Left ventricle myocardium inferior (tissue), 1 donor: ENCODE data around the gene TMEM131L. TPM values are rescaled to one million over a fixed set of nuclear protein-coding genes. Genes with fewer than 3 reads are reported as not detected.

Source experiments
- DNase-seq: peaks from one replicate; pipeline ENCODE4 v3.0.0-alpha.2; 2020
- H3K27ac ChIP-seq: fragments of 200-600 bp; replicated peaks from 2 replicates; pipeline ENCODE4 v1.8.0; 2021
- H3K27me3 ChIP-seq: fragments of 200-600 bp; 2 replicates; pipeline ENCODE4 v1.8.0; 2021; ENCODE audit warnings: low read depth
- H3K36me3 ChIP-seq: fragments of 200-600 bp; 2 replicates; pipeline ENCODE4 v1.8.0; 2021
- H3K4me1 ChIP-seq: fragments of 200-600 bp; 2 replicates; pipeline ENCODE4 v1.8.0; 2021
- H3K4me3 ChIP-seq: fragments of 200-600 bp; 2 replicates; pipeline ENCODE4 v1.8.0; 2021; ENCODE audit warnings: mild to moderate bottlenecking, moderate library complexity
- H3K9me3 ChIP-seq: fragments of 200-600 bp; replicated peaks from 2 replicates; pipeline ENCODE4 v1.8.0; 2021
- intact Hi-C: fragments of 100-400 bp; cut with micrococcal nuclease; formaldehyde crosslinking; loops from one replicate; pipeline ENCODE4 v1.11.0; 2022
- total RNA-seq: library from RNA; stranded (reverse); fragmentation: NEBNext Ultra II Directional; extraction: Animal tissue kit (Norgen Biotek cat#: 25700); gene quantifications from one replicate; pipeline ENCODE4 v1.2.1, GENCODE V29; 2021
- TF ChIP-seq, protein P1 (sequence below): fragments of 200-600 bp; IDR thresholded peaks from 2 replicates; pipeline ENCODE4 v1.8.0; 2021; ENCODE audit warnings: antibody characterized with exemption, mild to moderate bottlenecking, borderline replicate concordance
- donor health status: DM: no; HTN: yes; CAD: no; lungs with severe emphysema.

The TMEM131L gene
- total RNA-seq, 1 donor from 2014 or later = 14.9 TPM

- no peaks in the 10 kb centered on the region for H3K27me3 ChIP-seq
- TF ChIP-seq, protein P1, sequence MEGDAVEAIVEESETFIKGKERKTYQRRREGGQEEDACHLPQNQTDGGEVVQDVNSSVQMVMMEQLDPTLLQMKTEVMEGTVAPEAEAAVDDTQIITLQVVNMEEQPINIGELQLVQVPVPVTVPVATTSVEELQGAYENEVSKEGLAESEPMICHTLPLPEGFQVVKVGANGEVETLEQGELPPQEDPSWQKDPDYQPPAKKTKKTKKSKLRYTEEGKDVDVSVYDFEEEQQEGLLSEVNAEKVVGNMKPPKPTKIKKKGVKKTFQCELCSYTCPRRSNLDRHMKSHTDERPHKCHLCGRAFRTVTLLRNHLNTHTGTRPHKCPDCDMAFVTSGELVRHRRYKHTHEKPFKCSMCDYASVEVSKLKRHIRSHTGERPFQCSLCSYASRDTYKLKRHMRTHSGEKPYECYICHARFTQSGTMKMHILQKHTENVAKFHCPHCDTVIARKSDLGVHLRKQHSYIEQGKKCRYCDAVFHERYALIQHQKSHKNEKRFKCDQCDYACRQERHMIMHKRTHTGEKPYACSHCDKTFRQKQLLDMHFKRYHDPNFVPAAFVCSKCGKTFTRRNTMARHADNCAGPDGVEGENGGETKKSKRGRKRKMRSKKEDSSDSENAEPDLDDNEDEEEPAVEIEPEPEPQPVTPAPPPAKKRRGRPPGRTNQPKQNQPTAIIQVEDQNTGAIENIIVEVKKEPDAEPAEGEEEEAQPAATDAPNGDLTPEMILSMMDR = no peak
- no peaks in the 10 kb centered on the region for H3K4me1 ChIP-seq
- no peaks in the 10 kb centered on the region for H3K9me3 ChIP-seq
- no peaks in the 10 kb centered on the region for H3K36me3 ChIP-seq
- intact Hi-C loops = no loop called here
- no peak overlapping the region for H3K27ac ChIP-seq
- H3K4me3 ChIP-seq = no peak overlapping the region
- DNase-seq = no peak
Measured at GRCh38 chr4:153428941-153429475, 37.2 kb upstream of the TMEM131L start.

GRCh38 chr4:153432965-153433753, 33.0 kb upstream of the TMEM131L start:
- TF ChIP-seq, protein P1 = peak; percentile 80
- no peaks in the 10 kb centered on the region for H3K27me3 ChIP-seq
- no peaks in the 10 kb centered on the region for H3K4me1 ChIP-seq
- H3K27ac ChIP-seq = peak overlapping the region; percentile 9
- no peaks in the 10 kb centered on the region for H3K9me3 ChIP-seq
- intact Hi-C loops = loop anchor here (5.0 kb wide), 1 partner anchor 144 kb away; no protein-coding TSS in a partner anchor
- H3K4me3 ChIP-seq = no peak overlapping the region
- DNase-seq = peak; percentile 26
- no peaks in the 10 kb centered on the region for H3K36me3 ChIP-seq

- Histone ChIP-seq H3K4me3 (no peak overlapping the region), H3K27ac (no peak overlapping the region), H3K27me3 (no peaks in the 10 kb centered on the region), H3K9me3 (no peaks in the 10 kb centered on the region), H3K36me3 (no peaks in the 10 kb centered on the region), H3K4me1 (no peaks in the 10 kb centered on the region)
- intact Hi-C loops = loop anchor here (5.0 kb wide), 1 partner anchor 144 kb away; no protein-coding TSS in a partner anchor
- TF ChIP-seq, protein P1 = no peak
- DNase-seq = no peak
Measured at GRCh38 chr4:153433754-153434105, 32.4 kb upstream of the TMEM131L start.

GRCh38 chr4:153434190-153434589, 32.0 kb upstream of the TMEM131L start:
- no peak for DNase-seq
- H3K36me3 ChIP-seq = no peaks in the 10 kb centered on the region
- intact Hi-C loops = loop anchor here (5.0 kb wide), 1 partner anchor 143 kb away; no protein-coding TSS in a partner anchor
- no peak overlapping the region for H3K4me3 ChIP-seq
- H3K4me1 ChIP-seq = no peaks in the 10 kb centered on the region
- TF ChIP-seq, protein P1 = no peak
- no peaks in the 10 kb centered on the region for H3K9me3 ChIP-seq
- no peak overlapping the region for H3K27ac ChIP-seq
- no peaks in the 10 kb centered on the region for H3K27me3 ChIP-seq

- H3K4me1 ChIP-seq = no peaks in the 10 kb centered on the region
- TF ChIP-seq, protein P1 = no peak
- no peaks in the 10 kb centered on the region for H3K27me3 ChIP-seq
- no peak for DNase-seq
- no peaks in the 10 kb centered on the region for H3K9me3 ChIP-seq
- peak overlapping the region; percentile 39 for H3K4me3 ChIP-seq
- no peaks in the 10 kb centered on the region for H3K36me3 ChIP-seq
- intact Hi-C loops = no loop called here
- H3K27ac ChIP-seq = peak overlapping the region; percentile 41
Measured at GRCh38 chr4:153438916-153439756, 27.0 kb upstream of the TMEM131L start.
